Uterus (tissue), 4 donors: ENCODE data around the gene FAM43B. TPM values are rescaled to one million over a fixed set of nuclear protein-coding genes. Genes with fewer than 3 reads are reported as not detected.

Source experiments
- DNase-seq, 2 donors: peaks; one replicate each; pipeline ENCODE4 v3.0.0-alpha.2; 2019 to 2020
- H3K27ac ChIP-seq, 2 donors: fragments of 200-600 bp; sonication (generic); 1 replicate in 1 of 2; 2 replicates in 1 of 2; pipeline ENCODE4 v1.5.1; 2016 to 2018
- H3K27me3 ChIP-seq, 2 donors: fragments of 200-600 bp; sonication (generic); one replicate each; pipeline ENCODE4 v1.5.1; 2018 to 2019; ENCODE audit warnings: control low read depth in 1 of 2
- H3K36me3 ChIP-seq, 2 donors: fragments of 200-600 bp; sonication (generic); one replicate each; pipeline ENCODE4 v1.5.1; 2019; ENCODE audit warnings: control low read depth in 1 of 2
- H3K4me1 ChIP-seq, 2 donors: fragments of 200-600 bp; sonication (generic); one replicate each; pipeline ENCODE4 v1.5.1; 2018 to 2019; ENCODE audit warnings: control low read depth in 1 of 2
- H3K4me3 ChIP-seq, 2 donors: fragments of 200-600 bp; sonication (generic); 1 replicate in 1 of 2; 2 replicates in 1 of 2; pipeline ENCODE4 v1.5.1; 2018 to 2019; ENCODE audit warnings: mild to moderate bottlenecking in 1 of 2
- H3K9me3 ChIP-seq, 2 donors: fragments of 200-600 bp; sonication (generic); one replicate each; pipeline ENCODE4 v1.5.1; 2019; ENCODE audit warnings: control low read depth in 1 of 2
- POLR2A ChIP-seq, 2 donors: fragments of 450-650 bp; IDR thresholded peaks; one replicate each; pipeline ENCODE4 v1.6.1; 2016; ENCODE audit warnings: antibody characterized with exemption in 2 of 2, mild to moderate bottlenecking in 1 of 2, moderate library complexity in 1 of 2
- intact Hi-C: fragments of 100-400 bp; cut with DNase I; formaldehyde crosslinking; loops from one replicate; pipeline ENCODE4 v1.15.1; 2023; ENCODE audit warnings: low total_unique reads
- total RNA-seq, 4 donors: library from RNA; depleted of rRNA in 3 of 4; stranded (reverse); fragments of >200 nt in 3 of 4; gene quantifications; one replicate each; pipeline versions ENCODE4 v1.1.0 to v1.2.4, GENCODE V29; 2014 to 2023
- TF ChIP-seq, protein P1 (sequence below), 4 experiments: fragments of 200-600 bp in 2 of 4; fragments of 450-650 bp in 2 of 4; sonication (generic) in 2 of 4; IDR thresholded peaks; one replicate each; pipeline ENCODE4 v1.5.1; 2016 to 2019; ENCODE audit warnings: antibody characterized with exemption in 4 of 4, mild to moderate bottlenecking in 2 of 4, moderate library complexity in 1 of 4
- donor health status: DM: yes; HTN: yes; CAD: no.

The FAM43B gene
- total RNA-seq, 4 donors from 2014 or later: 1.5 to 2.3 (median 2.2) TPM; not detected in 1

- H3K4me3 ChIP-seq: no peak overlapping the region
- no peaks in the 10 kb centered on the region for H3K36me3 ChIP-seq
- no peaks in the 10 kb centered on the region for H3K27me3 ChIP-seq
- no peak for DNase-seq
- H3K9me3 ChIP-seq: no peaks in the 10 kb centered on the region
- H3K4me1 ChIP-seq: no peaks in the 10 kb centered on the region
- TF ChIP-seq POLR2A (IDR thresholded peaks at IDR 0.05): no peak
- TF ChIP-seq, protein P1, sequence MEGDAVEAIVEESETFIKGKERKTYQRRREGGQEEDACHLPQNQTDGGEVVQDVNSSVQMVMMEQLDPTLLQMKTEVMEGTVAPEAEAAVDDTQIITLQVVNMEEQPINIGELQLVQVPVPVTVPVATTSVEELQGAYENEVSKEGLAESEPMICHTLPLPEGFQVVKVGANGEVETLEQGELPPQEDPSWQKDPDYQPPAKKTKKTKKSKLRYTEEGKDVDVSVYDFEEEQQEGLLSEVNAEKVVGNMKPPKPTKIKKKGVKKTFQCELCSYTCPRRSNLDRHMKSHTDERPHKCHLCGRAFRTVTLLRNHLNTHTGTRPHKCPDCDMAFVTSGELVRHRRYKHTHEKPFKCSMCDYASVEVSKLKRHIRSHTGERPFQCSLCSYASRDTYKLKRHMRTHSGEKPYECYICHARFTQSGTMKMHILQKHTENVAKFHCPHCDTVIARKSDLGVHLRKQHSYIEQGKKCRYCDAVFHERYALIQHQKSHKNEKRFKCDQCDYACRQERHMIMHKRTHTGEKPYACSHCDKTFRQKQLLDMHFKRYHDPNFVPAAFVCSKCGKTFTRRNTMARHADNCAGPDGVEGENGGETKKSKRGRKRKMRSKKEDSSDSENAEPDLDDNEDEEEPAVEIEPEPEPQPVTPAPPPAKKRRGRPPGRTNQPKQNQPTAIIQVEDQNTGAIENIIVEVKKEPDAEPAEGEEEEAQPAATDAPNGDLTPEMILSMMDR (IDR thresholded peaks at IDR 0.05): no peak
- no peak overlapping the region for H3K27ac ChIP-seq
- intact Hi-C loops: no loop called here
These were observed 51.4 kb downstream of the FAM43B start for GRCh38 chr1:20603504-20604464.

Other genes with a start within 250 kb of the FAM43B start
- 10 to 100 TPM; 12.6 to 37.3 (median 19.4) TPM for gene CAMK2N1, start 66.4 kb upstream of the FAM43B start, total RNA-seq
- 10 to 100 TPM; 14.1 to 35.9 (median 29.3) TPM for gene MUL1, start 44.4 kb upstream of the FAM43B start, total RNA-seq
- gene CDA, start 36.5 kb downstream of the FAM43B start, total RNA-seq: 10 to 100 TPM in 1 of 4 donors, 1 to 10 TPM in 3; 2.3 to 12.2 (median 5.0) TPM
- 10 to 100 TPM; 55.6 to 67.4 (median 62.8) TPM for gene PINK1, start 80.9 kb downstream of the FAM43B start, total RNA-seq
- 100 to 1,000 TPM; 101 to 236 (median 123) TPM for gene DDOST, start 108.8 kb downstream of the FAM43B start, total RNA-seq
- gene KIF17, start 165.4 kb downstream of the FAM43B start, total RNA-seq: 1 to 10 TPM in 2 of 4 donors, under 1 TPM in 1, not detected in 1; 0.77 to 6.3 (median 4.9) TPM
- gene SH2D5, start 180.1 kb downstream of the FAM43B start, total RNA-seq: under 1 TPM in 1 of 4 donors, not detected in 3; 0.55 TPM
- gene HP1BP3, start 234.7 kb downstream of the FAM43B start, total RNA-seq: 100 to 1,000 TPM; 108 to 342 (median 206) TPM